K562 (cell line): ENCODE results near the gene ARHGAP22. TPM values are rescaled to one million over a fixed set of nuclear protein-coding genes. Genes with fewer than 3 reads are reported as not detected.
A peak's percentile ranks its signal among the peaks of the same experiment; 100 is the strongest.

Experiments used
- ATF6 ChIP-seq: sonication (generic); formaldehyde crosslinking; IDR thresholded peaks from 2 replicates; pipeline ENCODE4 v1.4.0; 2020; ENCODE audit warnings: mild to moderate bottlenecking, missing genetic modification reagents
- BRD4 ChIP-seq: fragments of 200-600 bp; sonication (generic); IDR thresholded peaks from 2 replicates; pipeline ENCODE4 v1.6.1; 2017; ENCODE audit warnings: inconsistent platforms
- C11orf30 ChIP-seq: fragments of 450-650 bp; IDR thresholded peaks from 2 replicates; pipeline ENCODE4 v1.6.1; 2016; ENCODE audit warnings: low read depth, mild to moderate bottlenecking
- CHD1 ChIP-seq: fragments of 200-600 bp; sonication (generic); IDR thresholded peaks from one replicate; pipeline ENCODE4 v1.6.1; 2012; ENCODE audit warnings: mild to moderate bottlenecking, moderate library complexity, low read length, inconsistent platforms
- GATA2 ChIP-seq: sonication (generic); formaldehyde crosslinking; IDR thresholded peaks from 2 replicates; pipeline ENCODE4 v1.4.0; 2020; ENCODE audit warnings: mild to moderate bottlenecking, missing genetic modification reagents
- MEF2A ChIP-seq: IDR thresholded peaks from 2 replicates; pipeline ENCODE4 v1.6.1; 2011; ENCODE audit warnings: low read depth, mild to moderate bottlenecking, low read length, moderate library complexity; ENCODE audit not compliant: control insufficient read depth
- MNT ChIP-seq, 2 experiments: fragments of 450-650 bp; conservative IDR thresholded peaks; 2 replicates each; pipeline ENCODE4 v1.6.1; 2017; ENCODE audit warnings: mild to moderate bottlenecking in 2 of 2, moderate library complexity in 2 of 2
- PKNOX1 ChIP-seq: fragments of 450-650 bp; IDR thresholded peaks from 2 replicates; pipeline ENCODE4 v1.6.1; 2016
- POLR3A ChIP-seq: IDR thresholded peaks from 2 replicates; pipeline ENCODE4 v1.6.1; 2011; ENCODE audit warnings: borderline replicate concordance, mild to moderate bottlenecking, moderate library complexity; ENCODE audit not compliant: insufficient read length, insufficient read depth; ENCODE audit errors: extremely low read depth
- PPARD ChIP-seq: fragments of 250-450 bp; sonication (Bioruptor Pico); IDR thresholded peaks from 2 replicates; pipeline ENCODE4 v1.8.0; 2022; ENCODE audit warnings: inconsistent platforms, mild to moderate bottlenecking, moderate library complexity
- SMAD1 ChIP-seq: fragments of 150-350 bp; IDR thresholded peaks from 2 replicates; pipeline ENCODE4 v1.6.1; 2014; ENCODE audit warnings: low read length, low read depth; ENCODE audit not compliant: partially characterized antibody
- ZBTB1 ChIP-seq: sonication (generic); formaldehyde crosslinking; IDR thresholded peaks from 2 replicates; pipeline ENCODE4 v1.8.1; 2023; ENCODE audit warnings: missing genetic modification reagents, low read depth, mild to moderate bottlenecking, borderline replicate concordance
- ZBTB5 ChIP-seq: fragments of 450-650 bp; IDR thresholded peaks from 2 replicates; pipeline ENCODE4 v1.6.1; 2017; ENCODE audit warnings: antibody characterized with exemption
- ZMIZ1 ChIP-seq, 2 experiments: fragments of 150-350 bp in 1 of 2; IDR thresholded peaks; 2 replicates each; pipeline ENCODE4 v1.6.1; 2012 to 2016; ENCODE audit warnings: low read depth in 2 of 2, low read length in 2 of 2, mild to moderate bottlenecking in 1 of 2, moderate library complexity in 1 of 2
- ZNF212 ChIP-seq: fragments of 450-650 bp; formaldehyde crosslinking; IDR thresholded peaks from 2 replicates; pipeline ENCODE4 v1.4.0; 2020; ENCODE audit warnings: mild to moderate bottlenecking
- ZNF282 ChIP-seq: sonication (generic); formaldehyde crosslinking; IDR thresholded peaks from 2 replicates; pipeline ENCODE4 v1.8.1; 2023; ENCODE audit warnings: missing genetic modification reagents
- ZNF3 ChIP-seq: fragments of 250-450 bp; sonication (Bioruptor Pico); IDR thresholded peaks from 2 replicates; pipeline ENCODE4 v1.5.0; 2021; ENCODE audit warnings: mild to moderate bottlenecking, moderate library complexity
- ZNF695 ChIP-seq: fragments of 450-650 bp; formaldehyde crosslinking; IDR thresholded peaks from 2 replicates; pipeline ENCODE4 v1.4.0; 2020; ENCODE audit warnings: mild to moderate bottlenecking, moderate library complexity
- polyA plus RNA-seq, 8 experiments: library from polyadenylated mRNA; depleted of rRNA in 4 of 8; stranded (reverse) in 5 of 8; unstranded in 3 of 8; fragments of >200 nt; fragmentation: Nextera tagmentation in 2 of 8; fragmentation: Illumina TruSeq in 1 of 8; extraction: Ambion mirVana in 2 of 8; extraction: Trizol in 1 of 8; gene quantifications; 2 replicates each; pipeline versions ENCODE4 v1.2.1 to v1.2.3, GENCODE V29; 2011 to 2014; ENCODE audit warnings: inconsistent platforms in 1 of 8, missing spikeins in 1 of 8
- total RNA-seq, 7 experiments: library from RNA; depleted of rRNA in 6 of 7; stranded (reverse); fragments of >200 nt in 6 of 7; fragmentation: Illumina TruSeq in 2 of 7; extraction: Trizol in 2 of 7; gene quantifications; 2 replicates each; pipeline versions ENCODE4 v1.2.1 to v1.2.3, GENCODE V29; 2011 to 2021; ENCODE audit warnings: low replicate concordance in 1 of 7

ARHGAP22 gene
- total and polyA plus RNA-seq, 9 of the 15 experiments (the other 6 are each of a cell fraction or from before 2014, with no cell fraction given), result 1.3 to 28.1 (median 12.7) TPM

- TF ChIP-seq ZNF212 (CRISPR knock-in tag) (no peak), POLR3A (no peak), PPARD (no peak), GATA2 (CRISPR knock-in tag) (peak; percentile 66), SMAD1 (no peak), MEF2A (no peak), C11orf30 (no peak), ATF6 (CRISPR knock-in tag) (no peak), MNT (conservative IDR thresholded peaks at IDR 0.05) (no peak), ZMIZ1 (IDR thresholded peaks at IDR 0.05; ENCODE audit: low read depth in 2 of 2, low read length in 2 of 2) (peak in 1 of 2 experiments; percentile 29; a peak in 1 of 4 replicates), ZBTB5 (no peak), CHD1 (no peak), ZNF282 (CRISPR knock-in tag) (no peak), BRD4 (no peak), ZBTB1 (no peak), ZNF695 (CRISPR knock-in tag) (no peak), ZNF3 (no peak), PKNOX1 (no peak)
Measured at GRCh38 chr10:48476279-48476982, 128.4 kb downstream of the ARHGAP22 start (continued).
